GM21447 (cell line): ENCODE data around the gene PYHIN1.
A peak's percentile ranks its signal among the peaks of the same experiment; 100 is the strongest.

Experiments
- ATAC-seq: cut with Tn5 transposase; IDR thresholded peaks from one replicate; pipeline ENCODE4 v1.9.1; 2021; ENCODE audit not compliant: unreplicated experiment

Gene PYHIN1

GRCh38 chr1:159011751-159012150, 80.4 kb downstream of the PYHIN1 start:
- no peak for ATAC-seq

- ATAC-seq: peak; percentile 29
Measured at GRCh38 chr1:159012495-159012894, 81.1 kb downstream of the PYHIN1 start.

- no peak for ATAC-seq
Measured at GRCh38 chr1:159014003-159014571, 82.7 kb downstream of the PYHIN1 start.

- no peak for ATAC-seq
Measured at GRCh38 chr1:159014851-159015250, 83.5 kb downstream of the PYHIN1 start.

GRCh38 chr1:159015440-159015909, 84.1 kb downstream of the PYHIN1 start:
- ATAC-seq: peak; percentile 93

DNA sequence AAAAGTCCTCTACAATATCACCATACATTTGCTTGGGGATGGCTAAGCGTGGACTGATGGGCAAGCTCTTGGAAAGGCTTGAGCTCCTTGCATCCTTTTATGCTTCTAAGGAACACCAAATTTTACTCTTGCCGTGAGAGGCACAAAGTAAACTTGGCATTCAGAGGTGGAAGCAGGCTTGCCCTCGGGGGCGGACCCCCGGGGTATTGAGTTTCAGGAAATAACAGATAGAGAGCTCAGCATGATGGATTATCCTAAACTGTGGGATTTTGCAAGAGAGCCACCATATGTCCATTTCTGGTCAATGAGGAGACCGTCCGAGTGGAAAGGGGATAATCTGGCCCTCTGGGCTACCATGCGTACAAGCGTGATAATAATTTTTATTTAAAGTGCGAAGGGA, 92.4 kb downstream of the PYHIN1 start:
- no peak for ATAC-seq

- no peak for ATAC-seq
Measured at GRCh38 chr1:159025043-159025442, 93.7 kb downstream of the PYHIN1 start.
